Inflammatory macrophage treated with lipopolysaccharide for 1 hour (primary cell): ENCODE results near the gene CBARP.
"Not testable (repeated sequence)": the region's sequence is repeated elsewhere in the genome, so short reads cannot be mapped to it uniquely, and the experiment has no call there.

Source experiments
- DNase-seq, 2 donors: peaks; one replicate each; pipeline ENCODE4 v3.0.0-alpha.2; 2020 to 2022

Gene CBARP

DNA sequence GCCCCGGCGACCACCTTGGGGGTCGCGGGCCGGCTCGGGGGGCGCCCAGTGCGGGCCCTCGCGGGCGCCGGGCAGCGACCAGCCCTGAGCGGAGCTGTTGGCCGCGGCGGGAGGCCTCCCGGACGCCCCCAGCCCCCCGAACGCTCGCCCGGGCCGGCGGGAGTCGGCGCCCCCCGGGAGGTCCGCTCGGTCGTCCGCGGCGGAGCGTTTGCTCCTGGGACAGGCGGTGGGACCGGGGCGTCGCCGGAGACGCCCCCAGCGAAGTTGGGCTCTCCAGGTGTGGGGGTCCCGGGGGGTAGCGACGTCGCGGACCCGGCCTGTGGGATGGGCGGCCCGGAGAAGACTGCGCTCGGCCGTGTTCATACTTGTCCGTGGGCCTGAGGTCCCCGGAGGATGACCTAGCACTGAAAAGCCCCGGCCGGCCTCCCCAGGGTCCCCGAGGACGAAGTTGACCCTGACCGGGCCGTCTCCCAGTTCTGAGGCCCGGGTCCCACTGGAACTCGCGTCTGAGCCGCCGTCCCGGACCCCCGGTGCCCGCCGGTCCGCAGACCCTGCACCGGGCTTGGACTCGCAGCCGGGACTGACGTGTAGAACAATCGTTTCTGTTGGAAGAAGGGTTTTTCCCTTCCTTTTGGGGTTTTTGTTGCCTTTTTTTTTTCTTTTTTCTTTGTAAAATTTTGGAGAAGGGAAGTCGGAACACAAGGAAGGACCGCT is 31.5 kb downstream of the CBARP start:
- peak; percentile 21 to 23 for DNase-seq

DNA sequence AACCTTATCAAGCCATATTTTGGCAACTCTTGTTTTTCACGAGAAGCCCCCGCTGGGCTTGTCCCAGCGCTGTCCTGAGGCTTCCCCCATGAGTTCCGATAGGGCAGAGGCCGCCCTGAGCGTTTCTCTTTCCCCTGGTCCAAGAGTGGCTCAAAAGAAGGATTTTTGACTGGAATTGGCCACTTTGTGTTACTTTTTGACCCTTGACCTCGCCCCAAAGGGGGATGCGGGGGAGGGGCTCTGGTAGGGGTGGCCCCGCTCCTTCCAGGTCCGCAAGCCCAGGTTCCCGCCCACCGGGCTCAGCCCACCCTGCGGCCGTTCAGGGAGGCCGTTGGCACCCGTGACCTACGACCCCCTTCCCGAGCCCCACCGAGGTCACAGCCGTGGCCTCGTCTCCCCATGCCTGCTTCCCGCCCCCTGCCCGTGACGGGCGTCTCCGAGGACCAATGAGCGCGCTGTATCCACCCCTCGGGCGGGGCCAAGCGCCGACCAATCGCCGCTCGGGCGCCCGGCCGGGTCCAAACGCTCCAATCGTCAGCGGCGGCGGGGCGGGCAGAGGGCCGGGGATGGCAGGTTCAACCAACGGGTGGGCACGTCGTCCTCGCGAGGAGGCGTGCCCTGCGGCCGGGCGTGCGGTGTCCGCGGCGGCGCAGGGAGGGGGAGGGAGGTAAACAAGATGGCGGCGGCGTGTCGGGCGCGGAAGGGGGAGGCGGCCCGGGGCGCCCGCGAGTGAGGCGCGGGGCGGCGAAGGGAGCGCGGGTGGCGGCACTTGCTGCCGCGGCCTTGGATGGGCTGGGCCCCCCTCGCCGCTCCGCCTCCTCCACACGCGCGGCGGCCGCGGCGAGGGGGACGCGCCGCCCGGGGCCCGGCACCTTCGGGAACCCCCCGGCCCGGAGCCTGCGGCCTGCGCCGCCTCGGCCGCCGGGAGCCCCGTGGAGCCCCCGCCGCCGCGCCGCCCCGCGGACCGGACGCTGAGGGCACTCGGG is 32.4 kb downstream of the CBARP start, which contains the start of gene STK11:
TSS of gene STK11 (plus strand) at position 665 of the 986 bp plus-strand sequence. CDS start 1,136 bp downstream, outside the sequence.
- peak; percentile 97 to 100 for DNase-seq

DNA sequence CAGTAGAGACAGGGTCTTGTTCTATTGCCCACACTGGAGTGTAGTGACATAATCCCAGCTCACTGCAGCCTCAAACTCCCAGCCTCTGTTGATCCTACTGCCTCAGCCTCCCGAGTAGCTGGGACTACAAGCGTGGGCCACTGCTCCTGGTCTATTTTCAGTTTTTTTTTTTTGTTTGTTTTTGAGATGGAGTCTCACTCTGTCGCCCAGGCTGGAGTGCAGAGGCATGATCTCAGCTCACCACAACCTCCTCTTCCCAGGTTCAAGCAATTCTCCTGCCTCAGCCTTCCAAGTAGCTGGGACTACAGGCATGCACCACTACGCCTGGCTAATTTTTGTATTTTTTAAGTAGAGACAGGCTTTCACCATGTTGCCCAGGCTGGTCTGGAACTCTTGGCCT is 37.2 kb downstream of the CBARP start:
- not testable (repeated sequence) for DNase-seq

DNA sequence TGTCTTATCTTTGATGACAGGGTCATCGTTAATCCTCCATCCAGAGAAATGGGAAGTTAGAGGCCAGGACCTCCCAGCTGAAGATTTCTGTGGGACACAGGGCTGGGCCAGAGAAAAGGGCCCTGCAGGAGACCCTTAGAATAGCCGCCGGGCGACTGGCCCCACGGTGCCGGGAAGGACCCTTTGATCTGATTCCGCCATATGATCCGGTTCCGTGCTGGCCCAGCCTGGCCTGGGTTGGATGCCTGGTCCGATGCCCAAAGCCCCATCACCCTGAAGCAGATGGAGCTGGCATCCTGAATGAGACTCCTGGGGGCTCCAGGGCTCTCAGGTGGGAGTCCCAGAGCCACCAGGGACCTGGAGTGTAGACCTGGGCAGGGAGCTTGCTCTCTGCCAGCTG is 38.3 kb downstream of the CBARP start:
- no peak for DNase-seq

DNA sequence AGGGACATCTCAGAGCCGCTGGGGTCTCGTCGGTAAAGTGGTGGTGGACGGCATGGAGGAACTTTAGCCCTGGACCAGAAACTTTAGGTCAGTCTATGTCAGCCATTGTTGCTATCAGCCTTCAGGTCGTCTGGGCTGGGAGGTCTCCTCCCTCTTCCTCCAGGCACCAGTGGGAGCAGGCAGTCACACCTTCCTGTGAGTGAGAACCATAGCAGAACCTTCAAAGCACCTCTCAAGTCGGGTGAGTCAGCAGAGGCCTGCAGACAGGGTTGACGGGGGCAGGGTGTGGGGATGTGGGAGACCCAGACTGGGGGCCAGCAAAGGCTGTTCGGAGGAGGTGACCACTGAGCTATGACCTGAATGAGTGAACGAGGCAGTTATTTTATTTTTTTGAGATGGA is 48.4 kb downstream of the CBARP start:
- no peak for DNase-seq

DNA sequence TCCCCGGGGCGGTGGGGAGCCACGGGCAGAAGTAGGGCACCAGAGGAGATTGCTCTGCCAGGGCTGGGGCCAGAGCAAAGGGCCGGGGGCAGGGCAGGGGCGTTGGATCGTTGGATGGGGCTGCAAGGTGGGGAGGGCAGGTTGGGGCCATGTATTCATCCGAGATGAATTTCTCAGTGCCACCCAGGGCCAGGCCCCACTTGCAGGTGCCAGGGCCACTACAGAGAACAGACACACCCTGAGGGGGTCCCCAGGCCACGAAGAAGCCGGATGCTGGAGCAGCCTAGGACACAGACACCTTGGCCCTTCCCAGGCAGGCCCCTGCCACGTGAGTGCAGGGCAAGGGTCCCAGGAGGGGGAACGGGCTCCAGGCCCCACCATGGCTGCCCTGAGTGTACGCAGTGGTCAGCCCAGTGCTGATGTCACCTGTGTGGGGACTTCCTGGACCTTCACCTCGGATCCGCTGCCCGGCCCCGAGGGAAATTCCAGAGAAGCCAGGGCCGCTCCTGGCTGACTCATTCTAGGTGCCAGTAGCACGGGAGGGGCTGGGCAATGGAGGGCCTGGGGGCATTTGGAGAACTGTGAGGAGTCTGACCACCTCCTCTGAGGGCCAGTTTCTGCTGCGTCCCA is 54.1 kb downstream of the CBARP start:
- no peak for DNase-seq

DNA sequence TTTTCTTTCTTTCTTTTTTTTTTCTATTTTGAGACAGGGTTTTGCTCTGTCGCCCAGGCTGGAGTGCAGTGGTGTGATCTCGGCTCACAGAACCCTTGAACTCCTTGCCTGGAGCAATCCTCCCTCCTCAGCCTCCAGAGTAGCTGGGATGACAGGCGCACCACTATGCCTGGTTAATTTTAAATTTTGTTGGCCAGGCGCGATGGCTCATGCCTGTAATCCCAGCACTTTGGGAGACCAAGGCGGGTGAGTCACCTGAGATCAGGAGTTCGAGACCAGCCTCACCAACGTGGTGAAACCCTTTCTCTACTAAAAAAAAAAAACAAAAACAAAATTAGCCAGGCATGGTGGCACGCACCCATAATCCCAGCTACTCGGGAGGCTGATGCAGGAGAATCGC is 55.1 kb downstream of the CBARP start:
- no peak for DNase-seq

DNA sequence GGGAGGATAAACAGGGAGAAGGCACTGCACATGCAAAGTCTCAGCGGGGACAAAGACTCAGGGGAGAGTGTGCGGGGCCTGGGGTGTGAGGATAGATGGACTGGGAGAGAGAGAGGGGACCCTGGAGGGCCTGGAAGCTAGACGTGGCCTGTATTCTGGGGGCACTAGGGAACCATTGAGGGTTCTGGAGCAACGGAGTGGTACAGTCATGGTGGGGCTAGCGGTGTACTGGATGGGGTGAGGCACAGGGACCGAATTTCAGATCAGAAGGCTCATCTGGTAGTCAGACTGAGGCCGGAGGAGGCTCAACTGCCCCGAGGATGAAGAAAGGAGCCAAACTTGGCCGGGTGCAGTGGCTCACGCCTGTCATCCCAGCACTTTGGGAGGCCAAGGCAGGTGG is 55.7 kb downstream of the CBARP start:
- no peak for DNase-seq

DNA sequence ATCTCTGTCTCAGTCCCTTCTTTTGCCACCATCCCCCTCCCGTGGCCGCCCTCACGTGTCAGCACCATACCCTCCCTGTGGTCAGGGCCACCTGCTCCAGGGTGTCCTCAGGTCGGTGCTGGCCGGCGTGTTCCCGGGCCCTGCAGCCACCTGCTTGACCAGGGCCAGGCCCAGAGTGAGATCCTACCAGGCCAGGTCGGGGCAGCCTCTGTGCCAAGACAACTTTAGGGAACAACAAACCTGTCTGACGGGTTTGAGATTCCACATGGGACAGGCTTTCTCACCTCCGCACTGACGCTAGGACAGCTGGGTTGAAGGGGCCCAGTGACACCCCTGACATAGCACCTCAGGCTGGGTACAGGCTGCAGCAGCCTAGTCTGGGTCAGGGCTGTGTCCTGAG is 56.2 kb downstream of the CBARP start:
- DNase-seq, result no peak
